HEK293T (cell line): ENCODE measurements around the gene GPX4.
"Not testable (repeated sequence)": the region's sequence is repeated elsewhere in the genome, so short reads cannot be mapped to it uniquely, and the experiment has no call there.

Experiments used
- CTCF ChIA-PET: fragments of 350-600 bp; formaldehyde crosslinking; extraction: SDS; loops from one replicate; lab custom pipeline; 2021; ENCODE audit warnings: antibody characterized with exemption, inconsistent platforms; lab: Yijun Ruan, JAX
- POLR2A ChIA-PET: fragments of 350-600 bp; formaldehyde crosslinking; extraction: SDS; loops from one replicate; lab custom pipeline; 2020; ENCODE audit warnings: antibody characterized with exemption, inconsistent platforms; lab: Yijun Ruan, JAX
- DNase-seq: peaks from one replicate; pipeline ENCODE4 v3.0.0; 2012; ENCODE audit warnings: mixed read lengths; ENCODE audit errors: extremely low spot score
- ARNT ChIP-seq: fragments of 450-650 bp; IDR thresholded peaks from 2 replicates; pipeline ENCODE4 v1.6.1; 2017; ENCODE audit warnings: mild to moderate bottlenecking
- BHLHE40 ChIP-seq: fragments of 450-650 bp; IDR thresholded peaks from 2 replicates; pipeline ENCODE4 v1.6.1; 2016; ENCODE audit warnings: mild to moderate bottlenecking, moderate library complexity, borderline replicate concordance
- CTBP1 ChIP-seq: fragments of 450-650 bp; IDR thresholded peaks from 2 replicates; pipeline ENCODE4 v1.6.1; 2016; ENCODE audit warnings: borderline replicate concordance
- ELF4 ChIP-seq: fragments of 450-650 bp; IDR thresholded peaks from 2 replicates; pipeline ENCODE4 v1.6.1; 2017; ENCODE audit warnings: antibody characterized with exemption
- FOXA1 ChIP-seq: fragments of 450-650 bp; IDR thresholded peaks from 2 replicates; pipeline ENCODE4 v1.6.1; 2016; ENCODE audit warnings: mild to moderate bottlenecking
- FOXK2 ChIP-seq: fragments of 450-650 bp; IDR thresholded peaks from 2 replicates; pipeline ENCODE4 v1.6.1; 2016; ENCODE audit warnings: mild to moderate bottlenecking
- FOXM1 ChIP-seq: fragments of 450-650 bp; IDR thresholded peaks from 2 replicates; pipeline ENCODE4 v1.6.1; 2017; ENCODE audit warnings: mild to moderate bottlenecking, borderline replicate concordance
- HDGF ChIP-seq: fragments of 450-650 bp; IDR thresholded peaks from 2 replicates; pipeline ENCODE4 v1.6.1; 2017; ENCODE audit warnings: antibody characterized with exemption, borderline replicate concordance
- LEF1 ChIP-seq: fragments of 450-650 bp; IDR thresholded peaks from 2 replicates; pipeline ENCODE4 v1.6.1; 2017; ENCODE audit warnings: mild to moderate bottlenecking, borderline replicate concordance
- NFRKB ChIP-seq: fragments of 450-650 bp; IDR thresholded peaks from 2 replicates; pipeline ENCODE4 v1.6.1; 2016; ENCODE audit warnings: mild to moderate bottlenecking, moderate library complexity
- PKNOX1 ChIP-seq: fragments of 450-650 bp; IDR thresholded peaks from 2 replicates; pipeline ENCODE4 v1.6.1; 2016
- SP1 ChIP-seq: fragments of 450-650 bp; IDR thresholded peaks from 2 replicates; pipeline ENCODE4 v1.6.1; 2017
- SUZ12 ChIP-seq: fragments of 450-650 bp; IDR thresholded peaks from 2 replicates; pipeline ENCODE4 v1.6.1; 2016; ENCODE audit warnings: mild to moderate bottlenecking
- TARDBP ChIP-seq: fragments of 450-650 bp; IDR thresholded peaks from 2 replicates; pipeline ENCODE4 v1.6.1; 2016
- ZNF384 ChIP-seq: fragments of 450-650 bp; IDR thresholded peaks from 2 replicates; pipeline ENCODE4 v1.6.1; 2016

GPX4 gene

GRCh38 chr19:1112268-1113029, 8.7 kb downstream of the GPX4 start:
- ChIA-PET POLR2A (interaction anchor here (2.1 kb wide), 1 partner anchor 157 kb away, joined by 8 read pairs; the partner anchor contains the start of gene CIRBP), CTCF (interaction anchor here (0.7 to 1.6 kb wide), 5 partner anchors 9 to 126 kb away, joined by 3 to 7 read pairs (median 5); partner anchors contain the start of gene GPX4)
- DNase-seq, result no peak
- no peak for TF ChIP-seq TARDBP
- TF ChIP-seq FOXA1, result no peak
- no peak for TF ChIP-seq LEF1
- no peak for TF ChIP-seq PKNOX1
- no peak for TF ChIP-seq NFRKB
- no peak for TF ChIP-seq HDGF
- TF ChIP-seq ARNT, result no peak

GRCh38 chr19:1113030-1113985, 9.5 kb downstream of the GPX4 start:
- TF ChIP-seq HDGF (peak; percentile 63; the same call in 1 of the 2 replicates), LEF1 (no peak), PKNOX1 (peak; percentile 88)
- DNase-seq, result peak; percentile 93
- ChIA-PET POLR2A (interaction anchor here (0.8 to 2.1 kb wide), 3 partner anchors 9 to 156 kb away, joined by 5 to 8 read pairs (median 6); partner anchors contain the start of genes CIRBP and GPX4), CTCF (interaction anchor here (0.6 to 1.6 kb wide), 11 partner anchors 10 to 126 kb away, joined by 3 to 7 read pairs (median 3); partner anchors contain the start of genes GPX4 and SBNO2)

- DNase-seq, result no peak
- CTCF ChIA-PET, result interaction anchor here (0.6 to 1.6 kb wide), 9 partner anchors 9 to 104 kb away, joined by 3 to 7 read pairs (median 3); partner anchors contain the start of genes GPX4 and SBNO2
- no peak for TF ChIP-seq ARNT
- no peak for TF ChIP-seq PKNOX1
- no peak for TF ChIP-seq HDGF
- TF ChIP-seq CTBP1, result no peak
- TF ChIP-seq FOXK2, result no peak
- TF ChIP-seq FOXA1, result no peak
- TF ChIP-seq FOXM1, result no peak
- no peak for TF ChIP-seq TARDBP
- no peak for TF ChIP-seq LEF1
- TF ChIP-seq ZNF384, result no peak
- POLR2A ChIA-PET, result interaction anchor here (0.8 to 1.0 kb wide), 2 partner anchors 10 to 155 kb away, joined by 5 to 6 read pairs; partner anchors contain the start of genes CIRBP and GPX4
Observed at GRCh38 chr19:1113986-1114483, 10.2 kb downstream of the GPX4 start.

- POLR2A ChIA-PET, DNase-seq, CTCF ChIA-PET: not testable (repeated sequence)
Observed at GRCh38 chr19:1114728-1115127, 10.9 kb downstream of the GPX4 start.

GRCh38 chr19:1115646-1116420, 12.0 kb downstream of the GPX4 start:
- POLR2A ChIA-PET, result no interaction called here
- CTCF ChIA-PET, result no interaction called here
- no peak for DNase-seq
- TF ChIP-seq CTBP1, result no peak
- TF ChIP-seq HDGF, result no peak
- TF ChIP-seq ZNF384, result no peak
- no peak for TF ChIP-seq FOXK2
- TF ChIP-seq SP1, result no peak
- no peak for TF ChIP-seq NFRKB
- TF ChIP-seq BHLHE40, result no peak
- no peak for TF ChIP-seq TARDBP
- no peak for TF ChIP-seq LEF1
- no peak for TF ChIP-seq PKNOX1
- no peak for TF ChIP-seq FOXA1
- no peak for TF ChIP-seq FOXM1
- no peak for TF ChIP-seq SUZ12
- TF ChIP-seq ELF4, result no peak
- TF ChIP-seq ARNT, result no peak
